Naive B cell (primary cell): ENCODE measurements around the gene MRPL23. TPM values are rescaled to one million over a fixed set of nuclear protein-coding genes. Genes with fewer than 3 reads are reported as not detected.

ENCODE experiments used
- ATAC-seq, 2 donors: fragments of 150-1000 bp; cut with Tn5 transposase; 2 replicates each; pipeline ENCODE4 v1.10.0; 2021; ENCODE audit warnings: low read depth in 2 of 2, mild to moderate bottlenecking in 2 of 2, moderate library complexity in 2 of 2
- DNase-seq: peaks from one replicate; pipeline ENCODE4 v3.0.0; 2022
- H3K27ac Mint-ChIP-seq, 6 donors: one replicate each; pipeline ENCODE4 v1.8.0; 2020 to 2022; ENCODE audit warnings: mild to moderate bottlenecking in 6 of 6, mixed read lengths in 6 of 6, moderate library complexity in 5 of 6, inconsistent platforms in 2 of 6
- H3K27me3 Mint-ChIP-seq, 3 donors: one replicate each; pipeline ENCODE4 v1.8.0; 2021 to 2022; ENCODE audit warnings: mixed read lengths in 3 of 3, mild to moderate bottlenecking in 1 of 3
- H3K36me3 Mint-ChIP-seq, 2 donors: one replicate each; pipeline ENCODE4 v1.8.0; 2020 to 2022; ENCODE audit warnings: mixed read lengths in 2 of 2, inconsistent platforms in 1 of 2, mild to moderate bottlenecking in 1 of 2
- H3K4me1 Mint-ChIP-seq, 3 donors: one replicate each; pipeline ENCODE4 v1.8.0; 2020 to 2022; ENCODE audit warnings: mixed read lengths in 3 of 3, inconsistent platforms in 1 of 3, mild to moderate bottlenecking in 1 of 3, moderate library complexity in 1 of 3
- H3K4me3 Mint-ChIP-seq, 8 donors: one replicate each; pipeline ENCODE4 v1.8.0; 2020 to 2022; ENCODE audit warnings: mild to moderate bottlenecking in 8 of 8, mixed read lengths in 8 of 8, moderate library complexity in 8 of 8, inconsistent platforms in 2 of 8
- H3K9me3 Mint-ChIP-seq, 7 donors: one replicate each; pipeline ENCODE4 v1.8.0; 2020 to 2022; ENCODE audit warnings: mixed read lengths in 7 of 7, mild to moderate bottlenecking in 5 of 7, inconsistent platforms in 2 of 7, moderate library complexity in 1 of 7
- polyA plus RNA-seq, 6 donors: library from polyadenylated mRNA; unstranded; fragments of 300-500 nt; fragmentation: Illumina TruSeq; gene quantifications; one replicate each; pipeline ENCODE4 v1.2.3, GENCODE V29; 2021; ENCODE audit warnings: low read depth in 6 of 6

The MRPL23 gene
- polyA plus RNA-seq, 6 donors from 2014 or later, result 14.0 to 62.7 (median 34.9) TPM

DNA sequence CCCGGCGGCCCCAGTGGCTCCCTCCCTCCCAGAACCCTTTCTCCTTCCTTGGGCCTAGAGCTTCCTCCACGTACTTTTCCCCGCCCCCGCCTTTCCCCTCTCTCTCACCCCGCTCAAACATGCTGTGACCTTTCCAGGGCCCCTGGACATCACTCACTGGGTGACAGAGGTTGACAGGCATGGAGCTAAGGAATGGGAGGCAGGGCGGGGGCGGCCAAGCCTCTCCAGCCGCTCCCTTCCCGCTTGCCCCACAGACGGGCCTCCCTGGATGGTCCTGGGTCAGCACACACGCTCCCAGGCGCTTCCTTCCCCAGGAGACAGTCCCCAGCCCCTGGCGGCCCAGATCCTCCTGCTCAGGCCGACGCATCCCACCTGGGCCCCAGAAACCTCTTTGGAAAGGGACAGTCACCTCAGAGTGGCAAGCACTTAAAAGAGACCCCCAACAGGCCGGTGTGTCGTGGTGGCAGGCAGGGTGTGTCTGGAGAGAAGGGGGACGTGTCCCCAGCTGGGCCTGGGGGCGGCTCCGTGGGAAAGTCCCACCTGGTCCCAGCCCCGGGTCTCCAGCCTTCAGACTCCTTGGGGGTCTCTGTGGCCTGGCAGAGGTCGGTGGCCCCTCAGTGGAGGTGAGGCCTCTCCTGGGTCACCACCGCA is 41.7 kb downstream of the MRPL23 start:
- Mint-ChIP-seq H3K4me1 (no peaks in the 10 kb centered on the region), H3K4me3 (no peak overlapping the region), H3K9me3 (no peaks in the 10 kb centered on the region), H3K36me3 (no peaks in the 10 kb centered on the region), H3K27me3 (peaks cover 0 to 5% (median 0%) of the 10 kb centered on the region in 3 donors), H3K27ac (no peak overlapping the region)
- ATAC-seq (no peak), DNase-seq (no peak)

GRCh38 chr11:1989953-1990352 is 42.8 kb downstream of the MRPL23 start:
- no peaks in the 10 kb centered on the region for H3K36me3 Mint-ChIP-seq
- H3K4me1 Mint-ChIP-seq, result no peaks in the 10 kb centered on the region
- DNase-seq (no peak), ATAC-seq (no peak)
- peaks cover 0 to 5% (median 0%) of the 10 kb centered on the region in 3 donors for H3K27me3 Mint-ChIP-seq
- no peak overlapping the region for H3K27ac Mint-ChIP-seq
- H3K9me3 Mint-ChIP-seq, result no peaks in the 10 kb centered on the region
- H3K4me3 Mint-ChIP-seq, result no peak overlapping the region

DNA sequence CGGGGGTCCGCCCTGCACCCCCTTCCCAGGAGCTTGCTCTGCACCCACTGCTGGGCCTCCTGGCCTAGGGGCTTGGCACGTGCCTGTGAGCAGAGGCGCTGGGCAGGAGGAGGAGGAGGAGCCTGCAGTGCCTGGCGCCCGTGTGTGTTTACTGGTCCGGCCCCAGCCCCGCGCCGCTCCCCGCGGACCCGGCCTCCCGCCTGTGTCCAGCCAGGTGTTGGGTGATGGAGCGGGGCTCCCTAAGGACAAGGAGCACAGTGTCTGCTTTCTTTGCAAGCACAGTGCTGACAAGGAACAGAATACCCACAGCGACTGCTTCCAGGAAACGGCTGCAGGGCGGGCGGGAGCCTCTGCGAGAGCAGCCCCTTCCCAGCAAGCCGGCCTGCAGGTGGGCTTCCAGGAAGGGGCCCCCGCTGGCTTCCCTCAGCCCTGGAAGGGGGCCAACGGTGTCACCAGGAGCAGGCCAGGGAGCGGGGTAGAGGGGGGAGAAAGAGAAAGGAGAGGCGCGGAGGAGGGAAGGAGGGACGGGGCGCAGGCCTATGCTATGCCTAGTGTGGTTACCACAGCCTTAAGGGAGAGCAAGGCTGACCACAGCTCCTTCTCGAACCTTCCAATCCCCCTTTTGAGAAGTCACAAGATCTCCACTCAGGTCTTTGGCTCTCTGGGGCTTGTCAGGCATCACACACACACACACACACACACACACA is 43.9 kb downstream of the MRPL23 start:
- H3K4me1 Mint-ChIP-seq, result no peaks in the 10 kb centered on the region
- peaks cover 0 to 5% (median 0%) of the 10 kb centered on the region in 3 donors for H3K27me3 Mint-ChIP-seq
- DNase-seq (no peak), ATAC-seq (no peak)
- H3K9me3 Mint-ChIP-seq, result no peaks in the 10 kb centered on the region
- no peak overlapping the region for H3K4me3 Mint-ChIP-seq
- H3K27ac Mint-ChIP-seq, result no peak overlapping the region
- H3K36me3 Mint-ChIP-seq, result no peaks in the 10 kb centered on the region

DNA sequence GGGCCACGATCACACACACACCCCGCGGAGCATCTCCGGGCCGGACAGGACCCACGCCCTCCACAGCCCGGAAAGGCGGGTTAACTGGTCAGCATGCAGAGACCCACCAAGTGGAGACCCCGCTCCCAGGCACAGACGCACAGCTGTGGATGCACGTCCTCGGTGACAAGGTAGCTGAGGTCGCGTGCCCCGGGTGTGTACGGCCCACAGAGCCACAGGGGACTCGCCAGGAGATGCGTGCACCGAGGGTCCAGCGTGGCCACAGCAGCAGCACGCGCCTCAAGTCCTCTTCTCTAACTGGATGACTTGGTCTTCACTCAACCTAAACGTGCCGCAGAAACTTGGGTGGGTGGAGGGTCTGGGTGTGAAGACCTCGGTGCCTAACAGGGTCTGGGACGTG is 45.0 kb downstream of the MRPL23 start:
- ATAC-seq, result no peak
- Mint-ChIP-seq H3K4me3 (no peak overlapping the region), H3K4me1 (no peaks in the 10 kb centered on the region)

DNA sequence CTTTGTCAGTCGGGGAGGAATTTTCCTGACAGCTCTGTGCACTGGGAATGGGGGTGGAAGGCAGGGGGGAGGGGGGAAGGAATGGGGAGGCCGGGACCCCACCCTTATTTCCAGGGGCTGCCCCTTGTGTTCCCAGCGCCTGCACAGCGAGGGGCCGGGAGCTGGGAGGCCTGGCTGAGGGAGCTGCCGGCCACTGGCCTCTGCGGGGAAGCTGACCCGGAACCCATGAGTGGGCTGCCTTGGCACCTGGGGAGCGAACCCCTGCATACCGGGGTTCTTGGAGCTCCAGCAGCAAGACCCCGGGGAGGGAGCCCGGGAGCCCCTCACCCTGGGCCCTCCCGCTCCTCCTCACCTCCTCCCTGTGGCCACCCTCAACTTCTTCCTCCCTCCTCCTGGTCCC is 47.0 kb downstream of the MRPL23 start:
- no peak for DNase-seq
- peaks cover 0 to 5% (median 0%) of the 10 kb centered on the region in 3 donors for H3K27me3 Mint-ChIP-seq
- no peaks in the 10 kb centered on the region for H3K36me3 Mint-ChIP-seq
- H3K9me3 Mint-ChIP-seq, result no peaks in the 10 kb centered on the region
- no peak overlapping the region for H3K4me3 Mint-ChIP-seq
- no peak for ATAC-seq
- no peak overlapping the region for H3K27ac Mint-ChIP-seq
- no peaks in the 10 kb centered on the region for H3K4me1 Mint-ChIP-seq

More for the DNA sequence above, 45.0 kb downstream of the MRPL23 start:
- peaks cover 0 to 5% (median 0%) of the 10 kb centered on the region in 3 donors for H3K27me3 Mint-ChIP-seq
- H3K9me3 Mint-ChIP-seq, result no peaks in the 10 kb centered on the region
- no peak for DNase-seq
- H3K36me3 Mint-ChIP-seq, result no peaks in the 10 kb centered on the region
- H3K27ac Mint-ChIP-seq, result no peak overlapping the region

GRCh38 chr11:1997755-1998154 is 50.6 kb downstream of the MRPL23 start, which contains the start of gene H19:
H19 (minus strand) TSS chr11:1997842.
- H3K27ac Mint-ChIP-seq, result no peak within 1 kb of the TSS

GRCh38 chr11:1998290-1998689 is 51.2 kb downstream of the MRPL23 start:
- Mint-ChIP-seq H3K27me3 (no peaks in the 10 kb centered on the region), H3K9me3 (no peaks in the 10 kb centered on the region), H3K4me3 (no peak overlapping the region), H3K4me1 (no peaks in the 10 kb centered on the region), H3K36me3 (no peaks in the 10 kb centered on the region), H3K27ac (no peak overlapping the region)
- ATAC-seq, result peak; percentile 30 to 35
- no peak for DNase-seq

More at GRCh38 chr11:1997755-1998154, 50.6 kb downstream of the MRPL23 start, which contains the start of gene H19:
- H3K9me3 Mint-ChIP-seq, result no peaks in the 10 kb centered on the region
- no peaks in the 10 kb centered on the region for H3K27me3 Mint-ChIP-seq
- DNase-seq (no peak), ATAC-seq (no peak)
- H3K36me3 Mint-ChIP-seq, result no peaks in the 10 kb centered on the region
- H3K4me1 Mint-ChIP-seq, result no peaks in the 10 kb centered on the region
- no peak within 1 kb of the TSS for H3K4me3 Mint-ChIP-seq

- Mint-ChIP-seq H3K36me3 (no peaks in the 10 kb centered on the region), H3K27me3 (no peaks in the 10 kb centered on the region), H3K27ac (no peak overlapping the region), H3K4me1 (no peaks in the 10 kb centered on the region), H3K9me3 (no peaks in the 10 kb centered on the region), H3K4me3 (no peak overlapping the region)
- ATAC-seq, result no peak
- no peak for DNase-seq
Observed at GRCh38 chr11:1998861-1999260, 51.7 kb downstream of the MRPL23 start.

DNA sequence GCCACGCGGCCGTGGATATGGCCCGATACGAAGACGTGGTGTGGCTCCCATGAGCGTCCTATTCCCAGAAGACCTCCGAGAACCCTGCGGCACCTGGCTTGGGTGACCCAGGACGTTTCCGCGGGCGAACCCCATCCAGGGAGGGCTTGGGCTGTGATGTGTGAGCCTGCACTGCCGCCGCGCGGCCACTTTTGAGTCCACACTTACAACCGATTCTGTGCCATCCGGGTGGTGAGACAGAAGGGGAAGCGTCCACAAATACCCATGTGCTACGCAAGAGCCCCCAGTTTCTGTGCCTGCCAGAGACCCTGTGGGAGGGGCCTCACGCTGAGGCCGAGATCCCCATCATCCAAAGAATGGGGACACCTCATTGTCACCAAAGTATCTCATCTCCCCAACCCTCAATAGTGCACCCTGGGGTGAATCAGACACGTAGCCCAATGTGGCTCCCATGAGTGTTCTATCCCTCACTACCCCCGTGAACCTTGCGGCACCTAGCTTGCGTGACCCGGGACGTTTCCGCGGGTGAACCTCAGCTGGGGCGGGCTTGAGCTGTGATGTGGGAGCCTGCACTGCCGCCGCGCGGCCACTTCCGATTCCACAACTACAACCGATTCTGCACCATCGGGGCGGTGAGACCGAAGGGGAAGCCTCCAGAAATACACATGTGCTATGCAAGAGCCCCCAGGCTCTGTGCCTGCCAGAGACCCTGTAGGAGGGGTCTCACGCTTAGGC is 55.1 kb downstream of the MRPL23 start:
- no peak overlapping the region for H3K4me3 Mint-ChIP-seq
- no peaks in the 10 kb centered on the region for H3K27me3 Mint-ChIP-seq
- ATAC-seq (peak; percentile 69 to 75), DNase-seq (no peak)
- no peaks in the 10 kb centered on the region for H3K9me3 Mint-ChIP-seq
- no peaks in the 10 kb centered on the region for H3K4me1 Mint-ChIP-seq
- no peaks in the 10 kb centered on the region for H3K36me3 Mint-ChIP-seq
- no peak overlapping the region for H3K27ac Mint-ChIP-seq

DNA sequence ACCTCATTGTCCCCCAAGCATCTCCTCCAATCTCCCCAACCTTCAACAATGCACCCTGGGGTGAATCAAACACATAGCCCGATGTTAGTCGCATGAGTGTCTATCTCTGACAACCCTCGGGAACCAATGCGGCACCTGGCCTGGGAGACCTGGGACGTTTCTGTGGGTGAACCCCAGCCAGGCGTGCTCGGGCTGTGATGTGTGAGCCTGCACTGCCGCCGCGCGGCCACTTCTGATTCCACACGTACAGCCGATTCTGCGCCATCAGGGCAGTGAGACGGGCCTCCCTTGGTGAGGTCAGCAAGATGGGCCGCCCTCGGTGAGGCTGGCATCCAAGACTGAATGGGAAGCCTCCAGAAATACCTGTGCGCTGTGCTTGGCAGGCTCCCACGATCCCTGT is 55.7 kb downstream of the MRPL23 start:
- no peaks in the 10 kb centered on the region for H3K4me1 Mint-ChIP-seq
- ATAC-seq (peak; percentile 46 to 49), DNase-seq (no peak)
- H3K27ac Mint-ChIP-seq, result no peak overlapping the region
- H3K36me3 Mint-ChIP-seq, result no peaks in the 10 kb centered on the region
- H3K27me3 Mint-ChIP-seq, result no peaks in the 10 kb centered on the region
- H3K9me3 Mint-ChIP-seq, result no peaks in the 10 kb centered on the region
- H3K4me3 Mint-ChIP-seq, result no peak overlapping the region

DNA sequence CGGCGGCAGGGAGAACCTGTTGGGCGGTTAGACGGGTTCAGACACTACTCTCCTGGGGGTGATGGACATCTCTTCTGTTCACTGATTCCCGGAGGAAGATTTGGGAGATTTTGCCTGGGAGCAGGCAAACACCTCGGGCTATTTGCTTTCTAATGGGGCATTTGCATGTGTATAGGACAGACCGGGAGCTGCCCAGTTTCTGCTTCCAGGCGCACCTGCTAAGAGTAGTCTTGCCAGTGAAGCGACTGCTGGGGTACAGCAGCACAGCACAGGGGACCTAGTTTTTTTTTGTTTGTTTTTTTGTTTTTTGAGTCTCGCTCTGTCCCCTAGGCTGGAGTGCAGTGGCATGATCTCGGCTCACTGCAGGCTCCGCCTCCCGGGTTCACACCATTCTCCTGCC is 57.3 kb downstream of the MRPL23 start:
- H3K4me1 Mint-ChIP-seq, result no peaks in the 10 kb centered on the region
- no peak overlapping the region for H3K4me3 Mint-ChIP-seq
- no peak overlapping the region for H3K27ac Mint-ChIP-seq
- no peaks in the 10 kb centered on the region for H3K9me3 Mint-ChIP-seq
- H3K36me3 Mint-ChIP-seq, result no peaks in the 10 kb centered on the region
- no peaks in the 10 kb centered on the region for H3K27me3 Mint-ChIP-seq
- ATAC-seq, result no peak
- DNase-seq, result no peak
